Activated CD8-positive, alpha-beta memory T cell treated with anti-CD3 and anti-CD28 coated beads for 48 hours (primary cell): ENCODE data around the gene PCBD1.
"Not testable (repeated sequence)": the region's sequence is repeated elsewhere in the genome, so short reads cannot be mapped to it uniquely, and the experiment has no call there.

Experiments used
- DNase-seq, 3 experiments: peaks; one replicate each; pipeline ENCODE4 v3.0.0-alpha.2; 2020; ENCODE audit warnings: low read depth in 2 of 3, low spot score in 2 of 3

PCBD1 gene

GRCh38 chr10:70887804-70888800 is at the start of gene PCBD1:
TSS of gene PCBD1 (minus strand) at chr10:70888565. CDS start at chr10:70888533, 32 bp downstream.
- peak; percentile 15 to 46 (median 43) for DNase-seq

- DNase-seq: no peak
Observed at GRCh38 chr10:70937661-70938060, 49.3 kb upstream of the PCBD1 start.

- DNase-seq: no peak
Observed at GRCh38 chr10:70936111-70936510, 47.7 kb upstream of the PCBD1 start.

- no peak for DNase-seq
Observed at GRCh38 chr10:70935631-70936030, 47.3 kb upstream of the PCBD1 start.

GRCh38 chr10:70935125-70935625 is 46.8 kb upstream of the PCBD1 start:
- DNase-seq: no peak

GRCh38 chr10:70934701-70935100 is 46.3 kb upstream of the PCBD1 start:
- no peak for DNase-seq

- DNase-seq: no peak
Observed at GRCh38 chr10:70932392-70933196, 44.2 kb upstream of the PCBD1 start.

GRCh38 chr10:70931168-70931815 is 42.9 kb upstream of the PCBD1 start:
- DNase-seq: no peak

- DNase-seq: no peak
Observed at GRCh38 chr10:70930263-70931000, 42.1 kb upstream of the PCBD1 start.

- DNase-seq: no peak
Observed at GRCh38 chr10:70928140-70928539, 39.8 kb upstream of the PCBD1 start.

GRCh38 chr10:70927189-70927943 is 39.0 kb upstream of the PCBD1 start:
- no peak for DNase-seq

GRCh38 chr10:70926226-70927000 is 38.0 kb upstream of the PCBD1 start:
- no peak for DNase-seq

- peak in 2 of 3 experiments; percentile 34 to 50 for DNase-seq
Observed at GRCh38 chr10:70925377-70926225, 37.2 kb upstream of the PCBD1 start.

- DNase-seq: no peak
Observed at GRCh38 chr10:70923696-70924095, 35.3 kb upstream of the PCBD1 start.

- DNase-seq: no peak
Observed at GRCh38 chr10:70921285-70921684, 32.9 kb upstream of the PCBD1 start.

GRCh38 chr10:70920519-70920918 is 32.2 kb upstream of the PCBD1 start:
- DNase-seq: no peak

- DNase-seq: not testable (repeated sequence)
Observed at GRCh38 chr10:70919906-70920305, 31.5 kb upstream of the PCBD1 start.
